Gastroesophageal sphincter (tissue), 4 donors: Measurements from ENCODE around the gene GRIN2B. TPM values are rescaled to one million over a fixed set of nuclear protein-coding genes. Genes with fewer than 3 reads are reported as not detected.

Source experiments
- ATAC-seq: fragments of 150-250 bp; one replicate; pipeline ENCODE4 v1.9.1; 2016; ENCODE audit warnings: mild to moderate bottlenecking, moderate library complexity
- H3K27ac ChIP-seq, 4 donors: fragments of 200-600 bp; sonication (generic) in 3 of 4; 1 replicate in 3 of 4; 2 replicates in 1 of 4; pipeline ENCODE4 v1.5.1; 2016 to 2019
- H3K27me3 ChIP-seq: fragments of 200-600 bp; sonication (generic); one replicate; pipeline ENCODE4 v1.5.1; 2019
- H3K36me3 ChIP-seq, 2 donors: fragments of 200-600 bp; sonication (generic); one replicate each; pipeline ENCODE4 v1.5.1; 2019; ENCODE audit warnings: control low read depth in 1 of 2
- H3K4me1 ChIP-seq, 3 donors: fragments of 200-600 bp; sonication (generic); 1 replicate in 2 of 3; 2 replicates in 1 of 3; pipeline ENCODE4 v1.5.1; 2016 to 2019; ENCODE audit warnings: control low read depth in 2 of 3
- H3K4me3 ChIP-seq, 2 donors: fragments of 200-600 bp; sonication (generic); one replicate each; pipeline ENCODE4 v1.5.1; 2019; ENCODE audit warnings: mild to moderate bottlenecking in 1 of 2, moderate library complexity in 1 of 2
- H3K9me3 ChIP-seq, 3 donors: fragments of 200-600 bp; sonication (generic); one replicate each; pipeline ENCODE4 v1.5.1; 2017 to 2019; ENCODE audit warnings: control low read depth in 2 of 3
- CTCF ChIP-seq, 4 experiments: fragments of 200-600 bp in 2 of 4; fragments of 450-650 bp in 2 of 4; sonication (generic) in 1 of 4; IDR thresholded peaks; one replicate each; pipeline ENCODE4 v1.5.1; 2017 to 2019; ENCODE audit warnings: antibody characterized with exemption in 4 of 4, mild to moderate bottlenecking in 2 of 4, moderate library complexity in 2 of 4
- EP300 ChIP-seq: sonication (generic); formaldehyde crosslinking; IDR thresholded peaks from one replicate; pipeline ENCODE4 v1.6.1; 2017; ENCODE audit warnings: antibody characterized with exemption, mild to moderate bottlenecking
- POLR2A ChIP-seq, 2 donors: fragments of 450-650 bp; IDR thresholded peaks; one replicate each; pipeline ENCODE4 v1.6.1; 2017; ENCODE audit warnings: antibody characterized with exemption in 2 of 2, mild to moderate bottlenecking in 2 of 2, moderate library complexity in 1 of 2
- POLR2AphosphoS5 ChIP-seq: sonication (generic); formaldehyde crosslinking; IDR thresholded peaks from one replicate; pipeline ENCODE4 v1.6.1; 2017; ENCODE audit warnings: antibody characterized with exemption
- WGBS, 2 donors: methylation state at CpG; one replicate each; pipeline ENCODE4 v1.1.5; 2018; ENCODE audit warnings: low coverage in 1 of 2; 5-methylcytosine and 5-hydroxymethylcytosine counted together
- total RNA-seq, 4 donors: library from RNA; depleted of rRNA; stranded (reverse); fragments of >200 nt; gene quantifications; one replicate each; pipeline ENCODE4 v1.1.0, GENCODE V29; 2016

The GRIN2B gene
- total RNA-seq, 4 donors from 2014 or later, result under 0.01 to 0.12 (median under 0.01) TPM; not detected in 1

GRCh38 chr12:13942826-13943225 is 38.6 kb downstream of the GRIN2B start:
- no peaks in the 10 kb centered on the region for H3K4me1 ChIP-seq
- peaks cover 0 to 9% (median 0%) of the 10 kb centered on the region in 3 donors for H3K9me3 ChIP-seq
- H3K36me3 ChIP-seq, result no peaks in the 10 kb centered on the region
- no peak for TF ChIP-seq POLR2A (IDR thresholded peaks at IDR 0.05)
- no peak for TF ChIP-seq EP300
- no peak for TF ChIP-seq CTCF (IDR thresholded peaks at IDR 0.05)
- TF ChIP-seq POLR2AphosphoS5, result no peak
- H3K27me3 ChIP-seq, result peaks cover 6% of the 10 kb centered on the region
- WGBS, 2 donors, result 40 to 63% methylated on average over 1 of the region's 3 CpGs
- no peak overlapping the region for H3K4me3 ChIP-seq
- ATAC-seq, result no peak
- no peak overlapping the region for H3K27ac ChIP-seq

DNA sequence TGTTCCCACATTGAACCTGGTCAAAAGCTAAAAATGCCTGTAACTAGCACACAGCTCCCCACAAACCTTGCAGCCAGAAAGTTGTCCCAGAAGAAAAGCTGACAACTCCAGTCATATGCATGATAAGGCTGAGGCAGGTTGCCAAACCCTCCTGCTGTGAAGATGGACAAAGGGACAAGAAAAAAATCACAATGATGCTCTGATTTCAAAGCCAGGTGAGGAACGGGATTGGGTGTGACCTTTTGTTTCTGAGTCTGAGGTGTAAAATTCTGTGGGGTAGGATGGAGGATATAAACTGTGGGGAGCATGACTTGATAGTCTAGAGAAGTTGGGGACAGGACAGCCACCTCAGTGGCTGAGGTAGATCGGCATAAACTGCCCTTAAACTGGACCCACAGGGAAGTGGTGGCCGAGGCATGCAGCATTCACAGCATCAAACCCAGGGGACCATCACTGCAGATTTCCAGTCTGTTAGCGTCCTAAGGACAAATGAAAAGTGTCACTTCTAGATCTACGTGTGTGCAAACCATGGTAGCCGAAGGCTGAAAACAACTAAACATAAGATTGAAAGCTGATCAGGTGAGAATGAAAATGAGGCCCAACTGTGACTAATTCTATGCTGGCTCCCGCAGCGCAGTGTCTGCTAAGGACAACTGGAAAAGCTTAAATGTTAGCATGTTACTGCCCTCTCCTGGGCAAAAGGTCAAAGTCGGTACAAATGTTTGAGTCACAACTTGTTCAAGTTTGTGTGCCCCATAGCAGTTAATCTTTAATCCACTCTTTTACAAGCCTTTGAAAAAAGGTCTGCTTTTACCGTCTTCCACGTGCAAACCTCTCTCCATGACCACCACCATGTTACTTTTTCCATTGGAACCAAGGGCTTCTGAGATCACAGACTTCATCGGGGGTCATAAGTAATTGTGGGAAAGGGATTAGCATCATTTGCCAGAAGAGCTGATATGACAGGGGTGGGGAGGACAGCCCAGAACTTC is 39.8 kb downstream of the GRIN2B start:
- WGBS, 2 donors, result 35% methylated on average over 7 to 12 of the region's 12 CpGs
- Histone ChIP-seq H3K36me3 (no peaks in the 10 kb centered on the region), H3K4me1 (no peaks in the 10 kb centered on the region), H3K27ac (no peak overlapping the region), H3K9me3 (peaks cover 0 to 22% (median 0%) of the 10 kb centered on the region in 3 donors), H3K4me3 (no peak overlapping the region), H3K27me3 (peaks cover 6% of the 10 kb centered on the region)
- ATAC-seq, result no peak
- no peak for TF ChIP-seq POLR2A (IDR thresholded peaks at IDR 0.05)
- no peak for TF ChIP-seq EP300
- TF ChIP-seq CTCF (IDR thresholded peaks at IDR 0.05), result no peak
- TF ChIP-seq POLR2AphosphoS5, result no peak

DNA sequence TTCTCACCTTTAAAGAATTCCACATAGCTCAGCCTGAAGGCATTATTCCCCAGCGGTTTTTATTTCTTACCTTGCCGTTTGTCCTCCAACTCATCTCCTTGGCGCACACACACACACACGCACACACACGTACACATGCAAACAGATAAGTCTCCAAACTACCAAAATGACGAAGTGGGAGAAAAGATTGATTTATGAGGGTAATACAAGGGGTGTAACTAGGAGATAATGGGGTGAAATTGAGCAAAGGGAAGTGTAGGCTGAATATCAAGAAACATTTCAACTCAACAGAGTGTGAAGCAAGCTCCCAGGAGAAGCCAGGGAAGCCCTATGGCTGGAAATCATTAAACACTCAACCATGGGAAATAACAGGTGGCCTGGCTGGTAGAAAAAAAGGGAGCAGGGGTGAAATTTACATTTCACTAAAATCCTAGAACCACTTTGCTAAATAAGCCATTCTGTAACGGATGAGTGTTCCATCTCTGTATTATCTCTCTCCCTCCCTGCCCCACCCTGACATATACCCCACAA is 41.0 kb downstream of the GRIN2B start:
- H3K27me3 ChIP-seq, result peaks cover 6% of the 10 kb centered on the region
- H3K36me3 ChIP-seq, result no peaks in the 10 kb centered on the region
- H3K9me3 ChIP-seq, result peaks cover 0 to 32% (median 0%) of the 10 kb centered on the region in 3 donors
- no peak overlapping the region for H3K4me3 ChIP-seq
- no peak overlapping the region for H3K27ac ChIP-seq
- WGBS, 2 donors, result 83 to 86% methylated on average over 3 to 7 of the region's 7 CpGs
- no peak for ATAC-seq
- no peaks in the 10 kb centered on the region for H3K4me1 ChIP-seq
- no peak for TF ChIP-seq CTCF (IDR thresholded peaks at IDR 0.05)
- no peak for TF ChIP-seq POLR2A (IDR thresholded peaks at IDR 0.05)
- TF ChIP-seq EP300, result no peak
- TF ChIP-seq POLR2AphosphoS5, result no peak

DNA sequence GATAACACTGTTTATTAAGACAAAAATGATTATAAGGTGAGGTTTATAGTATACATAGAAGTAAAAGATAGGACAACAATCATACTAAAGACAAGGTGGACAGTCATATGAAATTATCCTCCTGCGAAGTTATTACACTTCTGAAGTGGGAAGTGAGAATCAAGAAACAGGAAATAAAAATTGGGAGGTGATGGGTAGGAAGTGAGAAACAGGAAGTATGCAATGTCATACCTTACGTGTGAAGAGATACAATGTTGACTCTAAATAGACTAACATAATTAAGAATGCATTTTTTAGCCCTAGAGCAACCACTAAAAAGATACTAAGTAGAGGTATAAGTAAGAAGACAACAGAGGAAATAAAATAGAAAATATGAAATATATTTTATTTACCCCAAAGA is 43.7 kb downstream of the GRIN2B start:
- TF ChIP-seq POLR2A (IDR thresholded peaks at IDR 0.05), result no peak
- no peak for TF ChIP-seq EP300
- no peak for TF ChIP-seq POLR2AphosphoS5
- TF ChIP-seq CTCF (IDR thresholded peaks at IDR 0.05), result no peak
- no peaks in the 10 kb centered on the region for H3K36me3 ChIP-seq
- WGBS, 2 donors, result 72 to 86% methylated on average over 2 of the region's 2 CpGs
- no peaks in the 10 kb centered on the region for H3K4me1 ChIP-seq
- ATAC-seq, result no peak
- no peak overlapping the region for H3K27ac ChIP-seq
- H3K4me3 ChIP-seq, result no peak overlapping the region
- H3K9me3 ChIP-seq, result peaks cover 0 to 32% (median 0%) of the 10 kb centered on the region in 3 donors
- peaks cover 6% of the 10 kb centered on the region for H3K27me3 ChIP-seq
